Measurements from ENCODE around the gene PAOX.
"Not testable (repeated sequence)": the region's sequence is repeated elsewhere in the genome, so short reads cannot be mapped to it uniquely, and the experiment has no call there.

The PAOX gene

GRCh38 chr10:133412381-133412711 is 33.3 kb downstream of the PAOX start:
- no peak overlapping the region for H3K4me3 ChIP-seq (ENCODE audit: low read depth, low read length)

DNA sequence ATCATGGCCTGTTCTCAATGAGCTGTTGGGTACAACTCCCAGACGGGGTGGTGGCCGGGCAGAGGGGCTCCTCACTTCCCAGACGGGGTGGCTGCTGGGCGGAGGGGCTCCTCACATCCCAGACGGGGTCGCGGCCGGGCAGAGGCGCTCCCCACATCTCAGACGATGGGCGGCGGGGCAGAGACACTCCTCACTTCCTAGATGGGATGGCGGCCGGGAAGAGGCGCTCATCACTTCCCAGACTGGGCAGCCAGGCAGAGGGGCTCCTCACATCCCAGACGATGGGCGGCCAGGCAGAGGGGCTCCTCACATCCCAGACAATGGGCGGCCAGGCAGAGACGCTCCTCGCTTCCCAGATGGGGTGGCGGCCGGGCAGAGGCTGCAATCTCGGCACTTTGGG is 35.3 kb downstream of the PAOX start:
- H3K4me3 ChIP-seq (ENCODE audit: low read depth, low read length); DNase-seq (ENCODE audit: low read depth): not testable (repeated sequence)

More at GRCh38 chr10:133412381-133412711, 33.3 kb downstream of the PAOX start:
- no peak for TF ChIP-seq CTCF (IDR thresholded peaks at IDR 0.05; ENCODE audit: low read depth, low read length, missing control alignments)
- no peak for DNase-seq (ENCODE audit: low read depth)

DNA sequence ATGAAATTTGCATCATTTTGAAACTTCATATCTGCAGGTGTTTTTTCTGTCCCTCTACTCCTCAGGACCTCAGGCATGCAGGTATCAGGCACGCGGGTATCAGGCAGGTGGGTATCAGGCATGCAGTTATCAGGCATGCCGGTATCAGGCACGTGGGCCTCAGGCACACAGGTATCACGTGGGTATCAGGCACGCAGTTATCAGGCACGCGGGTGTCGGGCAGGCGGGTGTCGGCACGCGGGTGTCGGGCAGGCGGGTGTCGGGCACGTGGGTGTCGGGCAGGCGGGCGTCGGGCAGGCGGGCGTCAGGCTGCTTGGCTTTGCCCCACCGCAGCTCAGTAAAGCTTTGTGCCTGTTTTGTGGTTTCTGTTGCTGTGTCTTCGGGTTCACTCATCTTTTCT is 36.7 kb downstream of the PAOX start:
- no peak overlapping the region for H3K4me3 ChIP-seq (ENCODE audit: low read depth, low read length)
- no peak for DNase-seq (ENCODE audit: low read depth)
- no peak for TF ChIP-seq CTCF (IDR thresholded peaks at IDR 0.05; ENCODE audit: low read depth, low read length, missing control alignments)

GRCh38 chr10:133418289-133418993 is 39.4 kb downstream of the PAOX start:
- no peak overlapping the region for H3K4me3 ChIP-seq (ENCODE audit: low read depth, low read length)
- DNase-seq (ENCODE audit: low read depth): no peak
- TF ChIP-seq CTCF (IDR thresholded peaks at IDR 0.05; ENCODE audit: low read depth, low read length, missing control alignments): no peak

DNA sequence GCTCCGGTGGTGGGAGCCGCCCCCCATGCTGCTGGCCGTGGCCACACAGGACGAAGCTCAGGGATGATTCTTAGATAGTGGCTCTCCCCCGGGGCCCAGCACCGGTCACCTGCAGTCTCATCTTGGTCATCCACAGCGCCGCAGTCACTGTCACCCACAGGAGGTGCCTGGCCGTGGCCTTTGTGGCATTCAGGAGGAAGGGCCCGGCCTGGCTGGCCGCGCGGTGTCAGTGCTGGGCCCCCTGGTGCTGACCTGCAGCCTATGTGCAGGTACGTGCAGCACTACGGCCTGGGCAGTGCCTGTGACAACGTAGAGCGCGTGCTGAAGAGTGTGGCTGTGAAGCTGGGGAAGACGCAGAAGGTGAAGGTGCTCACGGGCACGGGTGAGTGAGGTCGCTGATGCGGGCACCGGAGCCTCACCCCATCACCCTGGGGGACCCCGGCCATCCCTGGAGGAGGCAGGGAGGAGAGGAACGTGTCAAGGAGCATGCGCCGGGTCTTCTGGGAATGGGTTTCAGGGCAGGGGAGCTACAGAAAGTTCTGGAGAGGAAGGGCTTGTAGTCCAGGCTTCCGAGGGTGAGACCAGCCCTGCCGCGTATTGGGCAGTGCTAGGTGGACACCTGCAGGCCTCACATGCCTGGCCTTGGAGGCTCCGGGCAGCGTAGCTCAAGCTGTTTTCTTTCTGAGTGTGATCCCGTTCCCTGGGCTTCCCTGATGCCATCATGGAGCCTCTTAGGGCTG is 40.3 kb downstream of the PAOX start:
- no peak for DNase-seq (ENCODE audit: low read depth)
- no peak overlapping the region for H3K4me3 ChIP-seq (ENCODE audit: low read depth, low read length)
- no peak for TF ChIP-seq CTCF (IDR thresholded peaks at IDR 0.05; ENCODE audit: low read depth, low read length, missing control alignments)

- H3K4me3 ChIP-seq (ENCODE audit: low read depth, low read length): no peak overlapping the region
- no peak for TF ChIP-seq CTCF (IDR thresholded peaks at IDR 0.05; ENCODE audit: low read depth, low read length, missing control alignments)
- DNase-seq (ENCODE audit: low read depth): no peak
Measured at GRCh38 chr10:133420028-133420427, 41.0 kb downstream of the PAOX start.

GRCh38 chr10:133420579-133420978 is 41.5 kb downstream of the PAOX start:
- H3K4me3 ChIP-seq (ENCODE audit: low read depth, low read length): no peak overlapping the region
- DNase-seq (ENCODE audit: low read depth): no peak
- TF ChIP-seq CTCF (IDR thresholded peaks at IDR 0.05; ENCODE audit: low read depth, low read length, missing control alignments): no peak

All from GM12864 (cell line).